ENCODE measurements around the gene PRR23C. TPM values are rescaled to one million over a fixed set of nuclear protein-coding genes. Genes with fewer than 3 reads are reported as not detected.

The PRR23C gene
- total RNA-seq (not detected), polyA plus RNA-seq (not detected)
- long read RNA-seq, donor 1, result 0 reads
- long read RNA-seq, donor 2, result 0 reads
- long read RNA-seq, donor 3, result 0 reads

GRCh38 chr3:139044366-139045210 lies at the start of gene PRR23C:
Gene PRR23C (minus strand): TSS chr3:139044892. CDS start chr3:139044620, 272 bp downstream.
- intact Hi-C loops (cut with DNase I), result no loop called here
- ATAC-seq (no peak), DNase-seq (no peak)
- WGBS, 2 donors, result 35 to 46% methylated on average over 77 of the region's 77 CpGs
- Histone ChIP-seq H3K9me3 (peaks cover 0 to 40% (median 6%) of the 10 kb centered on the region in 11 donors), H3K4me1 (no peaks in the 10 kb centered on the region), H3K36me3 (no peaks in the 10 kb centered on the region), H3K27me3 (peaks cover 0 to 32% (median 16%) of the 10 kb centered on the region in 7 donors), H3K27ac (no peak within 1 kb of the TSS), H3K4me3 (no peak within 1 kb of the TSS)
- no peak for TF ChIP-seq CTCF (IDR thresholded peaks at IDR 0.05)

GRCh38 chr3:139093840-139094239 lies 49.1 kb upstream of the PRR23C start:
- H3K27me3 ChIP-seq, result peaks cover 0 to 11% (median 0%) of the 10 kb centered on the region in 7 donors
- no peaks in the 10 kb centered on the region for H3K36me3 ChIP-seq
- intact Hi-C loops (cut with DNase I), result no loop called here
- H3K27ac ChIP-seq, result no peak overlapping the region
- peaks cover 0 to 21% (median 4%) of the 10 kb centered on the region in 11 donors for H3K9me3 ChIP-seq
- no peak for TF ChIP-seq CTCF (IDR thresholded peaks at IDR 0.05)
- 79 to 80% methylated on average over 1 of the region's 1 CpG for WGBS, 2 donors
- no peak overlapping the region for H3K4me3 ChIP-seq
- DNase-seq, result no peak
- no peaks in the 10 kb centered on the region for H3K4me1 ChIP-seq
- ATAC-seq, result no peak

- ATAC-seq (no peak), DNase-seq (no peak)
- Histone ChIP-seq H3K4me3 (no peak overlapping the region), H3K9me3 (peaks cover 0 to 17% (median under 1%) of the 10 kb centered on the region in 11 donors), H3K36me3 (no peaks in the 10 kb centered on the region), H3K4me1 (no peaks in the 10 kb centered on the region), H3K27me3 (peaks cover 0 to 7% (median 0%) of the 10 kb centered on the region in 7 donors), H3K27ac (no peak overlapping the region)
- intact Hi-C loops (cut with DNase I), result no loop called here
- WGBS, 2 donors, result 81 to 84% methylated on average over 8 of the region's 8 CpGs
- TF ChIP-seq CTCF (IDR thresholded peaks at IDR 0.05), result no peak
These were observed 44.0 kb upstream of the PRR23C start for GRCh38 chr3:139088462-139089324.

- intact Hi-C loops (cut with DNase I), result no loop called here
- Histone ChIP-seq H3K4me1 (no peaks in the 10 kb centered on the region), H3K36me3 (no peaks in the 10 kb centered on the region), H3K4me3 (no peak overlapping the region), H3K27me3 (peaks cover 0 to 7% (median 0%) of the 10 kb centered on the region in 7 donors), H3K27ac (no peak overlapping the region), H3K9me3 (peaks cover 0 to 23% (median 3%) of the 10 kb centered on the region in 11 donors)
- ATAC-seq (no peak), DNase-seq (no peak)
- WGBS, 2 donors, result 70 to 76% methylated on average over 4 of the region's 4 CpGs
- TF ChIP-seq CTCF (IDR thresholded peaks at IDR 0.05), result no peak
These were observed 42.9 kb upstream of the PRR23C start for GRCh38 chr3:139087621-139088020.
